GM12878 (cell line): ENCODE results near the gene COL26A1.

Experiments used
- KDM1A ChIP-seq: fragments of 200-600 bp; sonication (generic); IDR thresholded peaks from 2 replicates; pipeline ENCODE4 v1.6.1; 2016; ENCODE audit warnings: borderline replicate concordance
- SP1 ChIP-seq: IDR thresholded peaks from one replicate; pipeline ENCODE4 v1.6.1; 2011; ENCODE audit warnings: low read depth, low read length
- WRNIP1 ChIP-seq: IDR thresholded peaks from 2 replicates; pipeline ENCODE4 v1.6.1; 2011; ENCODE audit warnings: low read depth, low read length, improper control_type of control experiment, borderline replicate concordance
- ZNF274 ChIP-seq: IDR thresholded peaks from one replicate; pipeline ENCODE4 v1.8.0; 2011; ENCODE audit not compliant: insufficient read length, insufficient read depth
- ZZZ3 ChIP-seq: IDR thresholded peaks from 2 replicates; pipeline ENCODE4 v1.6.1; 2011; ENCODE audit warnings: low read depth; ENCODE audit not compliant: control insufficient read depth, insufficient read length
- TF ChIP-seq, protein P1 (sequence below), 3 experiments: IDR thresholded peaks in 2 of 3; conservative IDR thresholded peaks in 1 of 3; 2 replicates each; pipeline ENCODE4 v1.5.1; 2011; ENCODE audit warnings: low read depth in 3 of 3, low read length in 3 of 3, mild to moderate bottlenecking in 3 of 3, control low read depth in 2 of 3, moderate library complexity in 2 of 3, inconsistent platforms in 1 of 3, mixed read lengths in 1 of 3; ENCODE audit not compliant: control insufficient read depth in 2 of 3, insufficient read depth in 1 of 3; ENCODE audit errors: extremely low read depth in 1 of 3

DNA sequence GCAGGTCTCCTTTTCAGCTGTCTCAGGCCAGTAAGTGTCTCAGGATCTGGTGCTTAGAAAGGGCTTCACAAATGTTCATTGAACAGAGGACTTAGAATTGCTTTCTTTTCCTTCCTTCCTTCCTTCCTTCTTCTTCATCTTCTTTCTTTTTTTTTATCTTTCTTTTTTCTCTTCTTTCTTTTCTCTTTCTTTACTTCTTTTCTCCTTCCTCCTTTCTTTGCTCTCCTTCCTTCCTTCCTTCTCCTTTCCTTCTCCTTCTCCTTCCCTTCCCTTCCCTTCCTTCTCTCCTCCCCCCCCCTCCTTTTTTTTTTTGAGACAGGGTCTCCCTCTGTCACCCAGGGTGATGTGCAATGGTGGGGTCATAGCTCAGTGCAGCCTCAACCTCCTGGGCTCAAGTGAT is 34.6 kb downstream of the COL26A1 start:
- TF ChIP-seq, protein P1, sequence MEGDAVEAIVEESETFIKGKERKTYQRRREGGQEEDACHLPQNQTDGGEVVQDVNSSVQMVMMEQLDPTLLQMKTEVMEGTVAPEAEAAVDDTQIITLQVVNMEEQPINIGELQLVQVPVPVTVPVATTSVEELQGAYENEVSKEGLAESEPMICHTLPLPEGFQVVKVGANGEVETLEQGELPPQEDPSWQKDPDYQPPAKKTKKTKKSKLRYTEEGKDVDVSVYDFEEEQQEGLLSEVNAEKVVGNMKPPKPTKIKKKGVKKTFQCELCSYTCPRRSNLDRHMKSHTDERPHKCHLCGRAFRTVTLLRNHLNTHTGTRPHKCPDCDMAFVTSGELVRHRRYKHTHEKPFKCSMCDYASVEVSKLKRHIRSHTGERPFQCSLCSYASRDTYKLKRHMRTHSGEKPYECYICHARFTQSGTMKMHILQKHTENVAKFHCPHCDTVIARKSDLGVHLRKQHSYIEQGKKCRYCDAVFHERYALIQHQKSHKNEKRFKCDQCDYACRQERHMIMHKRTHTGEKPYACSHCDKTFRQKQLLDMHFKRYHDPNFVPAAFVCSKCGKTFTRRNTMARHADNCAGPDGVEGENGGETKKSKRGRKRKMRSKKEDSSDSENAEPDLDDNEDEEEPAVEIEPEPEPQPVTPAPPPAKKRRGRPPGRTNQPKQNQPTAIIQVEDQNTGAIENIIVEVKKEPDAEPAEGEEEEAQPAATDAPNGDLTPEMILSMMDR (IDR thresholded peaks at IDR 0.05 in 2 of 3, conservative IDR thresholded peaks at IDR 0.05 in 1 of 3; ENCODE audit: control insufficient read depth in 2 of 3, extremely low read depth in 1 of 3, insufficient read depth in 1 of 3, low read depth in 3 of 3, low read length in 3 of 3) = no peak
- TF ChIP-seq SP1 = no peak
- TF ChIP-seq ZZZ3 = no peak
- no peak for TF ChIP-seq ZNF274
- TF ChIP-seq KDM1A = no peak
- TF ChIP-seq WRNIP1 = no peak
